LoVo (cell line): ENCODE data around the gene LRRC4.

ENCODE experiments used
- DNase-seq: peaks from one replicate; pipeline ENCODE4 v3.0.0-alpha.2; 2016; ENCODE audit warnings: low spot score

LRRC4 gene

GRCh38 chr7:128030654-128031611, at the start of gene LRRC4:
LRRC4 (minus strand) TSS chr7:128031437; CDS start chr7:128030640, 797 bp downstream.
- DNase-seq, result no peak

- DNase-seq, result no peak
These were observed 48.9 kb upstream of the LRRC4 start for GRCh38 chr7:128080169-128080568.

- DNase-seq, result no peak
These were observed 47.1 kb upstream of the LRRC4 start for GRCh38 chr7:128078309-128078708.

- no peak for DNase-seq
These were observed 45.6 kb upstream of the LRRC4 start for GRCh38 chr7:128076796-128077271.

GRCh38 chr7:128076196-128076795, 45.1 kb upstream of the LRRC4 start:
- no peak for DNase-seq

GRCh38 chr7:128075242-128076095, 44.2 kb upstream of the LRRC4 start:
- no peak for DNase-seq

- no peak for DNase-seq
These were observed 43.5 kb upstream of the LRRC4 start for GRCh38 chr7:128074736-128075135.

- DNase-seq, result no peak
These were observed 43.1 kb upstream of the LRRC4 start for GRCh38 chr7:128074336-128074735.

- no peak for DNase-seq
These were observed 42.6 kb upstream of the LRRC4 start for GRCh38 chr7:128073671-128074310.

GRCh38 chr7:128071801-128072200, 40.6 kb upstream of the LRRC4 start:
- DNase-seq, result no peak

- no peak for DNase-seq
These were observed 40.1 kb upstream of the LRRC4 start for GRCh38 chr7:128071376-128071775.

GRCh38 chr7:128069373-128070364, 38.4 kb upstream of the LRRC4 start:
- DNase-seq, result no peak

- no peak for DNase-seq
These were observed 37.5 kb upstream of the LRRC4 start for GRCh38 chr7:128068785-128069184.

- no peak for DNase-seq
These were observed 36.7 kb upstream of the LRRC4 start for GRCh38 chr7:128067983-128068382.

GRCh38 chr7:128066858-128067257, 35.6 kb upstream of the LRRC4 start:
- no peak for DNase-seq

GRCh38 chr7:128066395-128066794, 35.2 kb upstream of the LRRC4 start:
- DNase-seq, result no peak

GRCh38 chr7:128065872-128066271, 34.6 kb upstream of the LRRC4 start:
- DNase-seq, result no peak

- DNase-seq, result no peak
These were observed 31.9 kb upstream of the LRRC4 start for GRCh38 chr7:128063088-128063487.

- no peak for DNase-seq
These were observed 28.8 kb upstream of the LRRC4 start for GRCh38 chr7:128060018-128060417.
